Measurements from ENCODE around the gene PODXL.
"Not testable (repeated sequence)": the region's sequence is repeated elsewhere in the genome, so short reads cannot be mapped to it uniquely, and the experiment has no call there.

The PODXL gene

DNA sequence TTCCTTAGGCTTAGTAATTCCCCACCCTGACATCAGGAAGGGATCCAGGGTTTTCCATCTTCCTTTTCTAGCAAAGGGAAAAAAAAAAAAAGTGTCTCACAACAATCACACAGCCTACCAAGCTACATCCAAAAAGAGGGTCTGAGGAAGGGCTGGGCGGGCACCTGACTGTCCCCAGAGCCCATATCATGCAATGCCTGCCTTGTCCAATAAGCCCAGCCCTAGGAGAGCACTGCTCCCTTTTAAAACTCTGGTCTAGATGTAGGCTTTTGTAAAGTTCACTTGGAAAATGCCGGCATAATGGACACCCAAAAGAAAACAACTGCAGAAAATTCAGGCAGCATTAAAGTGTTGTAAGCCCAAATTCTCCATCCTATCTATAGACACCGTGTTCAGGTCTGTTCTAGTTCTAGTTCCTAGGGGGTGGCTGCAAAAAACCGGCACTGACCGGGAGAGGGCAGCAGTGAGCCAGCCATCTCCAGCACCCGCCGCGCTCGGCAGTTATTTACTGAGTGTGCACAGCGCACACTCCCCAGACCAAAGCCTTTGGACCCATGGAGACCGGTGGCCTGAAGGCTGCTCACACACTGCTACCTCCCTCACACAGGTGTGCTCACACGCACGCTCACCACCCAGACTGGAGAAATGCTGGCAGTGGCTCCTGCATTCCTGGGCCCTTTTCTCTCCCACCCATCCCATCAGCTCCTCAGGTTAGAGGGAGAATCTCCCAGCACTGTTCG lies 48.7 kb downstream of the PODXL start:
- peak; percentile 75 for DNase-seq

DNA sequence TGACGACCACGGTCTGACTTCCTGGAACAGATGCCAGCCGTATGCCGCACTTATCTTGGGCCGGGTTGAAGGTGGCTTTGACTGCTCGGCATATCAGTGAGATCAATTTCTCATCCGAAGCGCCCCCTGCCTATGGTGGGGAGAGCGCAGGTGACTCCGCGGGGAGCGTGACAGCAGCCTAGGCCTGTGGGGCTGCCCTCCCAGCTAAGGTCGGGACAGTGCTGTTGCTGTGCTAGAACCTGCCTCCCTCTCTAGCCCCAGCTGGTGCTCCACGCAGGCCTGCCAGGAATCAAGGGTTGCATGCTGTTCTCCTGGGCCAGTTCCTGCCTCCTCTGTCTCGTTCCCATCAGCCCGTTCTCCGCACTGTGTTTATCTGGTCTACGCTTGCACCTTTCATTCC lies 49.8 kb downstream of the PODXL start:
- no peak for DNase-seq

DNA sequence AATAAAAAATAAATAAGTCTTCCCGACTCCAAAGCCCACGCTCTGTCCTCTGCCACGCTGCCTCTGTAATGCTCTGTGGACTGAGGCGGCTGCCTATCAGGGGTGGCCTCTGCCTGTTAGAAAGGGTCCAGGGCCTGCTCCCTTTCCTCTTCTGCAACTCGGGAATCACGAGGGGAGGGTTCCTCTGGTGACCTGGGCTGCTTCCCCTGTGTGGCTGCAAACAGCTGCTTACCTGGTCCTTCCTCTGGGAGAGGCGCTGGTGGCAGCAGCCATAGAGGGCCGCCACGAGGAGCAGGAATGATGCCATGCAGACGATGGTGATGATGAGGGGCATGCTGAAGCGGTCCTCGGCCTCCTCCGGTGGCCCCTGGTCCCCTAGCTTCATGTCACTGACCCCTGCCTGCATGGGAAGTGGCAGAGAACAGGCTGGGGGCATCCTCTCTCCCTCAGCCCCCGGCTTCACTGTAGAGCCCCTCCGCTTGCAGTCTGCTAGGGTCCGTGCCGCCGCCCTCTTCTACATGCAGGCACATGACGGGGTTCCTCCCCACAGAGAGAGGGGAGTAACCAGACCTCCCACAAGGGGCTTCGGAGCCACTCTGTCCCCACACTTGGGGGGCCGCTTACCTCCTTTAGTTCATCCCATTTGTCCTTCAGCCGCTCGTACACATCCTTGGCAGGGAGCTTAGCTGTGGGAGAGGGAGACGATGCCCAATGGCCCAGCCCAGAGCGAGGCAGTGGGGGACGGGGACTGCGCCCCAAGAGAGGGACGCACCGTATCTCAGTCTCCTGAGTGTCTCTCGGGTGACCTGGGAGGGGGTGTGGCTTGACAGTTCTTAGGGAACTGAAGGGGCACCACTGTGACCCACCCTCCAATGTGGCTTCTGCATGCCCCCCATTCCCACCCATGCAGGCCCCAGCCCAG lies 50.5 kb downstream of the PODXL start:
- no peak for DNase-seq

DNA sequence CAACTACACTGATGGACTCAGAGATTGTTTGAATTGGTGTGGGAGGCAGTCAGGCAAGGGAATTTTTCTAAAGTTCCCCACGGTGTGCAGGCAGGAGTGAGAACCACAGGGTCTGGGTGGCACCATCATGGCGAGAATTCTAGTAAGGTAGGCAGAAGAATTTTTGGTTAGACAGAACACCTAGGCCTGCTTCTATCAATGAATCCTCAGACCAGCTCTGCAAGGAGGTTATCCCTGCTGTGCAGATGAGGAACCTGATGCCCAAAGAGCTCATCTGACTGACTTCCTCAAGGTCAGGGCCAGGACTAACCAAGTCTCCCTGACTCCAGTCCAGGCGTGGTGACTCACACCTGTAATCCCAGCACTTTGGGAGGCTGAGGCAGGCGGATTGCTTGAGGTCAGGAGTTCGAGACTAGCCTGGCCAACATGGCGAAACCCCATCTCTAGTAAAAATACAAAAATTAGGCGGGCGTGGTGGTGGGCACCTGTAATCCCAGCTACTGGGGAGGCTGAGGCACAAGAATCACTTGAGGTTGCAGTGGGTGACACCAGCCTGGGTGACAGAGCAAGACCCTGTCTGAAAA lies 51.3 kb downstream of the PODXL start:
- not testable (repeated sequence) for DNase-seq

DNA sequence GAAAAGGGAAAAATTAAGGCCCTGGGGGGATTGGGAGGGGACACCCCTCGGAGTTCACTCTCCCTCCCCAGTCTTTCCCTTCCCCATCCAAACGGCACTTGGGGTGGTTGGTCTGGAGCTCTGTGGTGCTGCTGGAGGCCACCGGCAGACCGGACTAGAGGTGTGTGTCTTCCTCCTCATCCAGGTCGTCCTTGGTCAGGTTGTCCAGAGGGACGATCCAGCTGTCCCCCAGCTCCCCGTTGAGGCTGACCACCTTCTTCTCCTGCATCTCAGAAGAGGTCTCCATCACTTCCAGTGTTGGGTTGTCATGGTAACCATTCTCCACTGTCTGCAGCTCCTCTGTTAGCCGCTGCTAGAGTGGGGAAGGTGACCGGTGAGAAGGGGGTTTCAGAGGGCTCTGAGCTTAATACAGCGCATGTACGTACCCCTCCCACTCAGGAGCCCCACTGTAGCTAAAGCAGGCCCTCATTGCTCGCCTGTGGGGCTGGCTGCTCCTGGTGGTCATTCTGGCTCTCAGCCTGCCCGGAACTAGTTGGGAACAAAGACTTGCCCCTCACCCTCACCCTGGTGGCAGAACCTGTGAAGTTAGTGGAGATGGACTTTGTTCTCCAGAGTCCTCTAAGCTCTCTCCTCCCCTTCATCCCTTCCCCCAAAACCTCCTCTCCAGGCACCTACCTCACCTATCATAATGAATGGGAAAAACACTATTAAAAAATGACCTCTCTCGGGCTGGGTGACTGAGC lies 52.1 kb downstream of the PODXL start:
- DNase-seq, result no peak

DNA sequence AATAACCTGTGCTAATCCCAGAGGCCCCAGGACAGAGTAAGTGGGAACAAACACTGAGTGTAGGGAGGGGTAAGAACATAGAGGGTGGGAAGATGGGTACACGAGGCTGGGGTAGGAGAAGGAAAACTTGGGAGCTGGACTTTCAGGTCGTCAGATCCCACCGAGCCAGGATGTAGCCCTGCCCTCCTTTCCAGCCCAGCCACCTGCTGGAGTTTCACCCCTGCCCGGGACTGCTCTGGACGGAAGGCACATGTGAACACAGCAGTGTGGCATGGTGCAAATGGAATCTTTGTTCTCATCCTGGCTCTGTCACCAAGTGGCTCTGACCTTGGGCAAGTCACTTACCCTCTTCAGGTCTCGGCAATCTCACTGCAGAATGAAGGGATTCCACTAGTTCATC lies 52.8 kb downstream of the PODXL start:
- DNase-seq, result no peak

DNA sequence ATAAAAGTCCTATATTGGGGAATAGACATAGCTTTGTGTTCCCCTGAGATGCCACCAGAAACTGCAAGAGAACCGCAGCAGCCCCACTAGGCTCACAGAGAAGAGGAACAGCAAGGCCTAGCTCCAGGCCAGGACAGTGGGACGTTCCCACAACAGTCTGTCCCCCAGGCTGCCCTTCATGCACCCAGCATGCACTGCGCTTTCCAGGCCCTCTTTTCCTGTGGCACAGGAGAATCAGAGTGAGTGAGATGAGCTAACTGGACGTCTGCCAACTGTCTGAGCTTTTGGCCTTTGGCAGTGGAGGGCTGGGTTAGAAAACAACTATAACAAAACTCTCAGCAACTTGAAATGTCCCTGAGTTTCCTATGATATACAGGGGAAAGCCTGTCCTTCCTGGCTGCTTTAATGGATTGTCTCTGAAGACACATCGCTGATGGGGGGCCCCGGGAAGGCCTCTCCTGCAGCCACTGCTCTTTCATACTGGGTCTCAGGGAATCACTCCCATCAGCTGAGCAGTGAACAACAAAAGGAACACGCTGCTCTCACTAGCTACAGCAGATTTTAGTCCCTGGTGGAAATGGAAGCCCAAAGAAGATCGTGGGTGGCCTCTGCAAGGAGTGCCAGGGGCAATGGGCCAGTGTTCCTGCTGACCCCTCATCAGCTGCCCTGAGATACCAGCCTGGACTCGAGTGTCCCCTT lies 53.5 kb downstream of the PODXL start:
- no peak for DNase-seq

DNA sequence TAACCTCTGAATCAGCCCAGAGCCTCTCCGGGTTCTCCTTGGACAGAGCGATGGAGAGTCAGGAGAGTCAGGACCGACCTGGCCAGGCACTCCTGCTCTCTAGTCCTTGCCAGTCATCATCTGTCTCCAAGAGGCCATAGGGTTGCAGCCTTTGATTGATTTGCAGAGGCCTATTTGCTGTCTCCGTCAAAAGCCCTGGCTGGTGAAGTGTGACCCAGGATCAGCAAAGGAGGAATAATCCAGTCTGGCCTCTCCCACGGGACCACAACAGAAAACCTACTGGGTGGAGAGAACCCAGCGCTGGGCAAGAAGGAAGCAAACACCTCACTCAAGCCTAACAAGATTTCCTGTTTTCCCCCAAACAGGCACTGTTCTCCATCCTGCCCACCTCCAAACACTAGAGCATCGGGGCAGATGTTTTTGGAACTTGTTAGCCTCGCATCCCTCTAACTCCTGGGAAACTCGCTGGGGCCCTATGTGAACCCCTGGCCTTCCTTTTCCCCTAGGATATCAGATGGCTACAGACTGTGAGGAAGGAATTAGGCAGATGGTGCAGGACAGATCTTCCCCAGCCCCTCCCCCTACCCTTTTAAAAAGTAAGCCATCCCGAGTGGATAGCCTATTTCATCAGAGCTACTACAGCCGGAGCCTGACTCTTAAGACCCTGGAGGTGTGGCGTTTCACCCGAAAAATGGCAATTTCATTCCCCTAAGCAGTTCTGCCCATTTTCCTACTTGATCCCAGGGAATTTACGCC lies 54.3 kb downstream of the PODXL start:
- DNase-seq, result no peak

DNA sequence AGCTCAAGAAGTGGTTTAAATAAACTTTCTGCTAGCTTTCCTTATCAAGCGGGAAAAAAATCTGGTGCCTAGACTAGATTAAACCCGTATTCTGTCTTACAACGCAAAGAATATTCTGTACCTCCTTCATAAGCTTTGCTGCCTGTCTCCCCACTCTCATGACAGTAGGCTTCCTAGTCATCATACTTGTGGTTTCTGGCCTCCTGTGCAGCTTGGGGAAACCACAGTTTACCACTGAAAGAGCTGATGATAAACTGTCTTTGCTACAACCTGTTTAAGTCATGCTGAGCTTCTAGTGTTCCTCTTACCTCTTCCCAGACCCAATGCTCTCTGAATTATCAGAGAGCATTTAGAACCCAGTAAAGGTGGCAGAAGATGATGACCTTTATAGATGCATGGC lies 55.0 kb downstream of the PODXL start:
- DNase-seq, result peak; percentile 53

DNA sequence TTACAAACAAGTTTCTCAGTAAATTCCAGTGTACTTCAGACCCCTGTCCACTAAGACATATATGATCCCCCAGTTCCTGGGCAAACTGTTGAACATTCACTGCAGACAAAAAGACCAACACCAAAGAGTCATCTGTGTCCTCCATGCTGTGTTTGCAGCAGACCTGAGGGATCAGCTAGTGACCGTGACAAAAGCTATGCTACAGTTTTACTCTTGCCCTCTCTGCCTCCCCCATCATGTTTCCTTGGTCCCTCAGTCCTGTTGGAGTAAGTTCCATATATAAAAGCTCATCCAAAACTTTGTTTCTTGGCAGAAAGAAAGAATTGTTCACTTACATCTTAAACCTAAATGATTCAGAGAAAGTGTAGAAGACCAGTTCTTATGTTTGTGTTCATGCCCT lies 56.1 kb downstream of the PODXL start:
- DNase-seq, result no peak

DNA sequence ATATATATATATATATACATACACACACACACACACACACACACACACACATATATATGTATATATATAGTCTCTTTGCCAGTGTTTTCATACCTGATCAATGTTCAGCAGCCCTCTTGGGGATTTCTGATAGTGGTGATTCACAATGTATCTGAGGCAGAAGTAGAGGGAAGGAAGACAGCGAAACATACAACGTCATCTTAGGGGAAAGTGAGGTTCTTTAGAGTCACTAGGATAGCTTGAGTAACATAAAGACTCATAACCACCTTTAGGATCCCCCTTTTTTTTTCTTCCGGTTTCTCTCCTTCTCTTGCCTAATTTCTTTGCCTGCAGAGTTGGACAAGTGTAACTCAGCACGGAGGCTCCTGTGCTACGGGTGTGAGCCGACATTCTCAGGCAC lies 56.6 kb downstream of the PODXL start:
- no peak for DNase-seq

DNA sequence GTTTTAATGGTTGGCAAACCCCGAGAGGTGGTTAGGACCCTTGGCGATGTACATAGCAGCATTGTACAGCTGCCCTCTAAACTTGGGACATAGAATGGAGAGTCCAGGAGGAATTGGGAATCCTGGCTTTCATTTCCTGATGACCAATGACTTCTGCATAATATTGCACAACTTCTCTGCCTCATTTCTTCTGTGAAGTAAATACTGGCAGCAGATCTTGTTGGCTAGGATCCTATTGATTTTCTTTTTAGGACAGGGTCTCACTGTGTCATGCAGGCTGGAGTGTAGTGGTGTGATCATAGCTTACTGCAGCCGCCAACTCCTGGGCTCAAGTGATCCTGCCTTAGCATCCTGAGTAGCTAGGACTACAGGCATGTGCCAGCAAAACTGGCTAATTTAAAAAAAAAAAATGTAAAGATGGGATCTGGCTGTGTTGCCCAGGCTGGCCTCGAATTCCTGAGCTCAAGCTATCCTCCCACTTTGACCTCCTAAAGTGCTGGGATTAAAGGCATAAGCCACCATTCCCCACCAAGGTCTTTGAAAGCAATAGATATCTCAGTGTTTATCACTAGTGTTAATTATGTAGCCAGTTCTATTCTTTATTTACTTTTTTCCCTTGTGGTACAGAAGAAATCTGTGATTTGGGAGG lies 58.1 kb downstream of the PODXL start:
- DNase-seq, result no peak

DNA sequence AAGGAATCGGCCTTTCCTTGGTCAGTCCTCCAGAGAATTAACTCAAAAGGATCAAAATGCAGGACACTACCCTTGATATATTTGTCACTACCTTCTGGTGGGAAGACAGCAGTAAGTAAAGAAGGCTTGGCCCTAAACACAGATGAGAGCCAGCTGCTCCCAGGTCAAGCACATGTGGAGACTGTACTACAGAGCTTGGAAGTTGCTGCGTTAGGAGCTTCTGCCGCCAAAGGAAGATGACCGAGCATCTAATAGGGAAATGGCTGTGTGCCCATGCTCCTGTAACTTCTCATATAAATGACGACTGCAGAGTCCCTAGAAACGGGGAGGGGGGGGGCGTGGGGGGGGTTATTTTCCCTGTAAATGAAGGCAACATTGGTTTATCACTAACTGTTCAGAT lies 59.0 kb downstream of the PODXL start:
- DNase-seq, result no peak

DNA sequence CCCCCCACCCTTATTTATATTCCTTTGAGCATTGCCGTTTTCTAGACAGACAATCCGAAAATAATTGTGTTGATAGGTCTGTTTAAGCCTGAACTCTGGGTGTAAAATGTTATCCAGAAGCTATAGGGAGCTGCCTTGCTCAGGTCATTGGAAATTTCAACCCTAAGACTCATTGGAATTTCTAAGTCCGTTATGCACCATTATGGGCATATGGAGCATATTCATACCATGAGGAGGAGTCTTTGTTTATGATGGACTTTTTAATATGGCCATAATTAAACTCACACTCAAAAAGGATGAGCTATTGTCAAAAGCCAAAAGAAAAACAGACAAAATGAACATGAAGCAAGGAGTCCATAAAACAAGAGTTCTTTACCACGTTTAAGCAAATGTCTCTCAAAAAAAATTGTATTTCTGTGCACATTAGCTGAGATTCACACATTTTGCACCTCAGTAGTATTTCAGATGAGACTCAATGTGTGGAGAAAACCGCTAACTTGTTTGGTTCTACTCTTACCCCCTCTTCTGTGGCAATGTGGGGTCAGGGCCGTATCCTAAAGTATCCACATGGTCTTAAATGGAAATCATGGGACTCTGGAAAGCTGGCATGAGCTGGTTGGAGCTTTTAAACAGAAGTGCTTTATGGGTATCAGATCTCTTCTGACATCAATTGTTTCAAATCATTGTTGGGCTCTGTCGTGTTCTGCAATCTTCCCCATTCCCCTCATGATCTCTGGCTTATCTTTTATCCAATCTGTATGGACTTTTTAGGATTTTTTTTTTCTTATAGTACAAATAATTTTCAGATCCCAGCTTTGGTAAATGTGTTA lies 60.5 kb downstream of the PODXL start:
- no peak for DNase-seq

DNA sequence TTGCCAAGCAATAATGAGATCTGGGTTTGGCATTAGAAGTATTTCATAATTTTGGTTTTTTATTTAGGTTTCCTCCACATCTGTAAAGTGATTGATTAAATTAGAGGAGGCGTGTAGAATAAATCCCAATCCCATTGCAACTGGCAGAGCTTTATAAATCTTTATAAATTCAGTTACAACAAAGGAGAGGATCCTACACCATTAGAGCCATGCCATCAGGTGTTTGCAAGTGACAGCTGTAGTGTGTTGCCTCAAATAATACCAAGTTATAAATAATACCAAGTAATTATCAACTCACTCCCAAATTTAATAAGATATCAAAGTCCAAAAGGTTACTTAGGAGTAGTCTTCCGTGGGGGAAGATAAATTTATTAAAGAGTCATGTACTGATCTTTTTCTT lies 62.2 kb downstream of the PODXL start:
- no peak for DNase-seq

DNA sequence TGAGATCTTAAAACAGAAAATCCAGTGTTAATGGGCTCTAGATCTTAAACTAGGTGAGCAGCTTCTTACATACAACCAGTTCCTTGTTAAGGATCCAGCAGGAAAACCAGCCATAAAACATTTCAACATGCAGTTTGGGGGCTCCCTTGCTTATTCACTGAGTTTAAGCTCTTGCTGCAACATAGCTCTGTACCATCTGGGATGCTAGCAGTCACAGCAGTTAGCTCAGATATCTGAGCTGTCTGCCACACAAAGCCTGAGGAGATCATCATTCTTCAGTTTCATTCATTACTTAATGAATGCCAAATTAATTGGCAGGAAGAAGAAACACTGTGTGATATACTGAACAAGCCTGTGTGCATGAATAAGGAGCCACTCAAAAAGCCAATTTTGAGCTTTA lies 62.8 kb downstream of the PODXL start:
- no peak for DNase-seq

DNA sequence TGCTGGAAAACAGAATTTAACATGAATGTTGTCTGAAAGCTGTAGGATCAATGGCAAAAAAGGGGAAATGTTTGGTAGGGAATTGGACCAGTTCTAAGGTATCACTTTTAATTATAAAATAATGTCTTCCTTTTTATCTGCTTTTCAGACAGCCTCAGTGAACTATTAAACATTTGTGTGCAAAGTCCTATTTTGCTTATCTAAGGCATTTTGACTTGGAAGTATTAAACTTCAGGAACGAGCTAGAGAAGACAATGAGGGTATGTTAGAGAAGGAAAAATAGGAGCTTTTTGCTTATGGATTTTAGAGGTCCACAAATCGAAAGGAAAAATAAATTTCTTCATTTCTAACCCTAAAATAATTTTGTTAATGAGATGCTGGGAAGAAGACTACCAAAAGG lies 63.3 kb downstream of the PODXL start:
- DNase-seq, result no peak

DNA sequence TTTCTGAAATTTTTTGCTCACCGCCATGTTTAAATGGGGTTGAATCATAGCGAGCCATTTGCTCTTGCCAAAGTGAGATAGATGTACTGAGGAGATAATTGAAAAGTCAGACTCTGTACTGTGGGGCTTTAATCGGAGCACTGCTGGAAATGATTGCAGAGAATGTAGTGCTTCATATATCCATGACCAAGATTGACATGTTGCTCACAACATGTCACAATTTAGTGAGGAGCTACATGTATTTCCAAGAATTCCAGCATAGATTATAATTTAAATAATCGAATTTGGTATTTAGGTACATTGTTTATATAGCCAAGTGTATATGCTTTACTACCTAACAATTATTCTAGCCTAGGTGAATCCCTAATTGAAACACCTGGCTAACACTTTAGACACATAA lies 66.5 kb downstream of the PODXL start:
- DNase-seq, result no peak

DNA sequence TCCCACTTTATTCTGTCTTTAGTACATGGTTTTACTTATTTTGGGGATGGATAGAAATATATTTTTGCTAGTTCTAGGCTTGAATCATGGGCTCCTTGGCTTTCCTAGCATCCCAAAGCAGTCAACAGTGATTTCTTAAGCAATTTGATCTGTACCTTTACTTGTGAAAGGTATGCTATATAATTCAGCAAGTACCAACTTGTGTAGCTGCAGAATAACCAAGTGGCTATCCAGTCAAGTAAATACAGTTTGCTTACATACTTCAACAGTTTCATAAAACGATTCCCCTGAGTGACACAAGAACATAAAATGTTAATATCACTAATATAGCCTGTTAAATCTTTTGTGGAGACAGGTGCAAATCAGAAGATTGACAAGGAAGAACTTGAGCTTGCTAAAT lies 67.2 kb downstream of the PODXL start:
- DNase-seq, result no peak

DNA sequence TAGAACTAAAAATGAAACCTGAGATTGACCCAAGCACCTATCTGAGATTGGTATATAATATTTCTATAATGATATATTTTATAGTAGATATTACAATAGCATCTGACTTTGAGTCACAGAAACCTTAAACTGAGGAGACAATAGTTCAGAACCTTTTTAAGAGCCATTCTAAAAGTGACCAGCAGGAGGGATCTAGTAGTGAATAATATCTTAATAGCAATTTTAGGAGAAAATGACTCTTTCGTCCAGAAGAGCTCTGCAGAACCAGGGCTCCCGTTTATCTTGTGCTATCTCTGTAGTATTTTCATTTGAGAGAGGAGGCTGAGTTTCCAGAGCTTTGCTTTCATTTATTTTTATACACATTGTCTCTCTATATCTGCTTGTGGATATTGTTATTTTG lies 68.1 kb downstream of the PODXL start:
- no peak for DNase-seq

All from CD4-positive, alpha-beta T cell treated with Interleukin-21 for 1 hour (primary cell).